HG02610 (cell line): ENCODE data around the gene ZDBF2.
"Not testable (repeated sequence)": the region's sequence is repeated elsewhere in the genome, so short reads cannot be mapped to it uniquely, and the experiment has no call there.

Source experiments
- ATAC-seq: cut with Tn5 transposase; IDR thresholded peaks from one replicate; pipeline ENCODE4 v1.9.1; 2021; ENCODE audit warnings: mild to moderate bottlenecking, moderate library complexity; ENCODE audit not compliant: unreplicated experiment

ZDBF2 gene

GRCh38 chr2:206274434-206275311 lies at the start of gene ZDBF2:
Gene ZDBF2 (plus strand): TSS chr2:206274663. CDS start chr2:206281850, 7,187 bp downstream.
- peak; percentile 86 for ATAC-seq

- peak; percentile 88 for ATAC-seq
Measured at GRCh38 chr2:206225435-206226232, 48.8 kb upstream of the ZDBF2 start.

GRCh38 chr2:206228636-206229035 lies 45.8 kb upstream of the ZDBF2 start:
- ATAC-seq, result not testable (repeated sequence)

- no peak for ATAC-seq
Measured at GRCh38 chr2:206229642-206230041, 44.8 kb upstream of the ZDBF2 start.

GRCh38 chr2:206230060-206230762 lies 44.3 kb upstream of the ZDBF2 start:
- no peak for ATAC-seq

- ATAC-seq, result no peak
Measured at GRCh38 chr2:206231669-206232286, 42.7 kb upstream of the ZDBF2 start.

GRCh38 chr2:206232287-206233035 lies 42.0 kb upstream of the ZDBF2 start:
- no peak for ATAC-seq

GRCh38 chr2:206239157-206239556 lies 35.3 kb upstream of the ZDBF2 start:
- no peak for ATAC-seq

- ATAC-seq, result no peak
Measured at GRCh38 chr2:206240327-206240726, 34.1 kb upstream of the ZDBF2 start.

- ATAC-seq, result no peak
Measured at GRCh38 chr2:206241736-206242135, 32.7 kb upstream of the ZDBF2 start.

GRCh38 chr2:206245265-206245672 lies 29.2 kb upstream of the ZDBF2 start:
- peak; percentile 50 for ATAC-seq

- peak; percentile 53 for ATAC-seq
Measured at GRCh38 chr2:206250041-206250897, 24.2 kb upstream of the ZDBF2 start.

GRCh38 chr2:206253125-206253776 lies 21.2 kb upstream of the ZDBF2 start:
- no peak for ATAC-seq

GRCh38 chr2:206253777-206254166 lies 20.7 kb upstream of the ZDBF2 start:
- ATAC-seq, result no peak

GRCh38 chr2:206255003-206255402 lies 19.5 kb upstream of the ZDBF2 start:
- no peak for ATAC-seq

- no peak for ATAC-seq
Measured at GRCh38 chr2:206256706-206257205, 17.7 kb upstream of the ZDBF2 start.

GRCh38 chr2:206257350-206257749 lies 17.1 kb upstream of the ZDBF2 start:
- ATAC-seq, result no peak

- no peak for ATAC-seq
Measured at GRCh38 chr2:206257861-206258260, 16.6 kb upstream of the ZDBF2 start.
